Astrocyte (in vitro differentiated cells and primary cell): ENCODE results near the gene FOXP3.

Source experiments
- EZH2 ChIP-seq: IDR thresholded peaks from 2 replicates; pipeline ENCODE4 v1.6.1; 2012; ENCODE audit warnings: mild to moderate bottlenecking, low read length, inconsistent platforms; ENCODE audit not compliant: insufficient read depth
- TF ChIP-seq, protein P1 (sequence below): IDR thresholded peaks from 2 replicates; pipeline ENCODE4 v1.5.1; 2011; ENCODE audit warnings: low read depth, mild to moderate bottlenecking, inconsistent platforms, low read length, moderate library complexity; ENCODE audit not compliant: insufficient read depth

- TF ChIP-seq, protein P1, sequence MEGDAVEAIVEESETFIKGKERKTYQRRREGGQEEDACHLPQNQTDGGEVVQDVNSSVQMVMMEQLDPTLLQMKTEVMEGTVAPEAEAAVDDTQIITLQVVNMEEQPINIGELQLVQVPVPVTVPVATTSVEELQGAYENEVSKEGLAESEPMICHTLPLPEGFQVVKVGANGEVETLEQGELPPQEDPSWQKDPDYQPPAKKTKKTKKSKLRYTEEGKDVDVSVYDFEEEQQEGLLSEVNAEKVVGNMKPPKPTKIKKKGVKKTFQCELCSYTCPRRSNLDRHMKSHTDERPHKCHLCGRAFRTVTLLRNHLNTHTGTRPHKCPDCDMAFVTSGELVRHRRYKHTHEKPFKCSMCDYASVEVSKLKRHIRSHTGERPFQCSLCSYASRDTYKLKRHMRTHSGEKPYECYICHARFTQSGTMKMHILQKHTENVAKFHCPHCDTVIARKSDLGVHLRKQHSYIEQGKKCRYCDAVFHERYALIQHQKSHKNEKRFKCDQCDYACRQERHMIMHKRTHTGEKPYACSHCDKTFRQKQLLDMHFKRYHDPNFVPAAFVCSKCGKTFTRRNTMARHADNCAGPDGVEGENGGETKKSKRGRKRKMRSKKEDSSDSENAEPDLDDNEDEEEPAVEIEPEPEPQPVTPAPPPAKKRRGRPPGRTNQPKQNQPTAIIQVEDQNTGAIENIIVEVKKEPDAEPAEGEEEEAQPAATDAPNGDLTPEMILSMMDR = no peak
- TF ChIP-seq EZH2 = no peak
Measured at GRCh38 chrX:49204709-49205108, 59.8 kb downstream of the FOXP3 start.
